Astrocyte of the spinal cord (primary cell): ENCODE data around the gene MRPS30.
"Not testable (repeated sequence)": the region's sequence is repeated elsewhere in the genome, so short reads cannot be mapped to it uniquely, and the experiment has no call there.

Experiments used
- DNase-seq: peaks from one replicate; pipeline ENCODE4 v3.0.0; 2011; ENCODE audit warnings: low read depth, low spot score
- H3K4me3 ChIP-seq: 2 replicates; pipeline ENCODE4 v1.5.1; 2011; ENCODE audit warnings: low read depth, mild to moderate bottlenecking, low read length, moderate library complexity
- CTCF ChIP-seq: IDR thresholded peaks from 2 replicates; pipeline ENCODE4 v1.5.1; 2012; ENCODE audit warnings: low read depth, mild to moderate bottlenecking, low read length, inconsistent platforms
- in situ Hi-C: cut with HindIII; loops from 2 replicates; pipeline ENCODE4 v1.10.0; 2017; ENCODE audit warnings: low sequenced_read_pairs

Gene MRPS30

DNA sequence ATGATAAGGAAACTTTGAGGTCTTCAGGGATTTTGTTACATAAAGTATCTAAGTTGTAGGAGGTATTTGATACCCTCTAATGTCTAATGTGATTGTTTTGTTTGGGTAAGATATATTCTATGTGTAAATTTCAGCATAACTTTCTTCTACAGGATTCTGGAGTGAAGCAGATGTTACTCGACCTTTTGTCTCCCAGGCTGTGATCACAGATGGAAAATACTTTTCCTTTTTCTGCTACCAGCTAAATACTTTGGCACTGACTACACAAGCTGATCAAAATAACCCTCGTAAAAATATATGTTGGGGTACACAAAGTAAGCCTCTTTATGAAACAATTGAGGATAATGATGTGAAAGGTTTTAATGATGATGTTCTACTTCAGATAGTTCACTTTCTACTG is 6.0 kb downstream of the MRPS30 start:
- TF ChIP-seq CTCF: no peak
- H3K4me3 ChIP-seq: no peak overlapping the region
- DNase-seq: no peak
- in situ Hi-C loops: no loop called here

- in situ Hi-C loops: no loop called here
- DNase-seq: no peak
- TF ChIP-seq CTCF: no peak
Measured at GRCh38 chr5:44821164-44821563, 12.4 kb downstream of the MRPS30 start.

DNA sequence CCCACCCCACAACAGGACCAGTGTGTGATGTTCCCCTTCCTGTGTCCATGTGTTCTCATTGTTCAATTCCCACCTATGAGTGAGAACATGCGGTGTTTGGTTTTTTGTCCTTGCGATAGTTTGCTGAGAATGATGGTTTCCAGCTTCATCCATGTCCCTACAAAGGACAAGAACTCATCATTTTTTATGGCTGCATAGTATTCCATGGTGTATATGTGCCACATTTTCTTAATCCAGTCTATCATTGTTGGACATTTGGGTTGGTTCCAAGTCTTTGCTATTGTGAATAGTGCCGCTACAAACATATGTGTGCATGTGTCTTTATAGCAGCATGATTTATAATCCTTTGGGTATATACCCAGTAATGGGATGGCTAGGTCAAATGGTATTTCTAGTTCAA is 15.9 kb downstream of the MRPS30 start:
- H3K4me3 ChIP-seq, DNase-seq, in situ Hi-C loops: not testable (repeated sequence)

More at GRCh38 chr5:44821164-44821563, 12.4 kb downstream of the MRPS30 start:
- no peak overlapping the region for H3K4me3 ChIP-seq

DNA sequence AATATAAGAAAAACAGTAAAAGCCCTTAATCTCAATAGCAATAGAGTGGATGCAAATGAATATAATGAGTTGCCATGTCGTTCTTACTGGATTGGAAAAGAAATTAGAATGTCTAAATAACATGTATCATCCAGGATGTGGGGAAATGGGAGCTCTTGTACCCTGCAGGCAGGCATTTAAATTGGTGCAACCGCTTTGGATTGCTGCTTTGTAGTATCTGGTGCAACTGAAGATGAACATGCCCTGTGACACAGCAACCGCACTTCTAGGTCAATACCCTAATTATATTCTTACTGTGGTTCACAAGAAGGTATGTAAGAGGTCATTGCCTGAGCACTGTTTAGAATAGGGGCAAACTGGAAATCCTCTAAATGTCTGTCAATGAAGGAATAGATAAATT is 18.9 kb downstream of the MRPS30 start:
- H3K4me3 ChIP-seq: no peak overlapping the region
- no peak for DNase-seq
- in situ Hi-C loops: no loop called here
- TF ChIP-seq CTCF: no peak

GRCh38 chr5:44828719-44829118 is 20.0 kb downstream of the MRPS30 start:
- no peak overlapping the region for H3K4me3 ChIP-seq
- no peak for DNase-seq
- TF ChIP-seq CTCF: no peak
- in situ Hi-C loops: no loop called here

DNA sequence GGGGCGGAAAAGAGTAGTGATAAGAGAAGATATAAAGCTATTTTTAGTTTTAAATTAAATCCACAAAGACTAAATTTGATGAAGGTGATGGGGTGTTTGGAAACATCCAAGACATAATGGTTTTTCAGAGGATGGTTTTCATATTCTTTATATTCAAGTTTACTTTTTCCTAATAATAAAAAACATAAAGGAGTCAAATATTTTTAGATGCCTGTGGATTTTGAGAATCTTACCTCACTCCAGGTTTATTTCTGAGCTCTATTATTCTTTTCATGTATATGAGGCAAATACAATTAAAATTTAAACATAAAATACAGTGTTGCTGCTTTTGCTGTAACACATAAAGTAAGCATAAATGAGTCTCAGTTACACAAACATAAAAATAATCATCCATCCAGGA is 22.2 kb downstream of the MRPS30 start:
- no peak for DNase-seq
- no peak overlapping the region for H3K4me3 ChIP-seq
- in situ Hi-C loops: no loop called here
- TF ChIP-seq CTCF: no peak

- in situ Hi-C loops: no loop called here
- DNase-seq: no peak
- no peak overlapping the region for H3K4me3 ChIP-seq
- no peak for TF ChIP-seq CTCF
Measured at GRCh38 chr5:44833249-44833648, 24.5 kb downstream of the MRPS30 start.
